ENCODE measurements around the gene INIP.
A peak's percentile ranks its signal among the peaks of the same experiment; 100 is the strongest.

The INIP gene

DNA sequence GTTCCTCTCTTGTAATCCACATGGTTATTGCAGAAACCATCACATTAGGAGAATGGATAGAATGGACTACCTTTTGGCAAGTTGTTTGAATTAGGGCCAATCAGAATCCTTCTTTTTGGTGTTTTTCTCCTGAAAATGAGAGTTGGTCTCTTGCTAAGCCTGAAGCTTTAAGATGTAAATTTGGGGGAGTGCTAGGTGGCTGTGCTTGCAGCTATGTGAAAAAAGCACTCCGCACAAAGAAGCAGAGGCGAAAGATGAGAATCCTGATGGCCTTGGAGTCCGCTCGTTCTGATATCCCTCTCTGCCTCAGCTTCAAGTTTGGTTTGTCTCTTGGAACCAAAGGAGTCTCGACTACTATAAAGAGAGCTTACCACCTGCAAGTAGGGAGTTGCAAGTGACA is 63.6 kb downstream of the INIP start:
- Histone ChIP-seq H3K36me3 (ENCODE audit: control insufficient read depth, insufficient read depth, low read length) (peaks cover 8% of the 10 kb centered on the region), H3K27ac (ENCODE audit: insufficient read depth, low read depth, low read length, poor library complexity, severe bottlenecking) (peak overlapping the region; percentile 21), H3K4me3 (ENCODE audit: insufficient read depth, low read depth, low read length) (no peak overlapping the region), H3K9me3 (ENCODE audit: control insufficient read depth, low read length) (no peaks in the 10 kb centered on the region), H3K27me3 (ENCODE audit: control insufficient read depth, insufficient read depth, low read length, poor library complexity, severe bottlenecking) (no peaks in the 10 kb centered on the region), H3K4me1 (ENCODE audit: control insufficient read depth, insufficient read depth, low read length) (peaks cover 7% of the 10 kb centered on the region)
- WGBS, 2 experiments = 43 to 56% methylated on average over 4 to 5 of the region's 5 CpGs

DNA sequence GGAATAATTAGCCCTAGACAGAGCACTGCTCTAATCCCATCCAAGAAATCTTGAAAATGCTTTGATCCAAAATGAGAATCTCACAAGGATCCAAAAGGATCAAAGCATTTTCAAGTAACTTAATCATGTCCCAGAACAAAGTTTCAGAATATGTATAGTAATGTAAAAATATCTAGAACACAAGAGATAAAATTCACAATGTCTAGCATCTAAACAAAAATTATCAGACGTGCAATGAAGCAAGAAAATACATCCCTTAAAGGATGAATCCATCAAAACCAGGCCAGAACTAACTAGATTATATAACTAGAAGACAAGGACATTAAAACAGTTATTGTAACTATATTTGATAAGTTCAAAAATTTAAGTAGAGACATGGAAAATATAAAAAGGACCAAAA is 69.3 kb downstream of the INIP start:
- Histone ChIP-seq H3K27ac (ENCODE audit: insufficient read depth, low read depth, low read length, poor library complexity, severe bottlenecking) (no peak overlapping the region), H3K36me3 (ENCODE audit: control insufficient read depth, insufficient read depth, low read length) (peaks cover 23% of the 10 kb centered on the region), H3K27me3 (ENCODE audit: control insufficient read depth, insufficient read depth, low read length, poor library complexity, severe bottlenecking) (no peaks in the 10 kb centered on the region), H3K9me3 (ENCODE audit: control insufficient read depth, low read length) (no peaks in the 10 kb centered on the region), H3K4me3 (ENCODE audit: insufficient read depth, low read depth, low read length) (no peak overlapping the region), H3K4me1 (ENCODE audit: control insufficient read depth, insufficient read depth, low read length) (peaks cover 7% of the 10 kb centered on the region)
- WGBS, 2 experiments = no CpG with 5 or more reads among the region's 1 CpG

DNA sequence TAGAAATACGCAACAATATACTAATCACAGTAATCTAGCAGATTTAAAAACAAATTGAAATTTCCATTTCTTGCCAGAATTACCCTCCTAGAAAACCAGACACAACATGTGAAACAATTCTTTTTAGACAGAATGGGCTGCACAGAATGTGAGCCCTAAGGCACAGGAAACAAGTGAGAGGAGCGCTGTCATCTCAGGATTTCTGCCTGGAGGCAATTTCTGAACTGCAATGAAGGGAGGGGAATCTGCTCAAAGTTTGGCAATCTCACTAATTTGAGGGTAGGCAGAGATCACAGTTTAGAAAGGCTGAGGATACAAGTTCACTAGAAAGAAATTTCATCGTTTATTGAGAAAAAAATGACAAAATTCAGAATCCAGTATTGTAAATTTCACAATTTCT is 70.3 kb downstream of the INIP start:
- no peaks in the 10 kb centered on the region for H3K9me3 ChIP-seq (ENCODE audit: control insufficient read depth, low read length)
- WGBS, 2 experiments = 91 to 96% methylated on average over 3 of the region's 3 CpGs
- peaks cover 23% of the 10 kb centered on the region for H3K36me3 ChIP-seq (ENCODE audit: control insufficient read depth, insufficient read depth, low read length)

DNA sequence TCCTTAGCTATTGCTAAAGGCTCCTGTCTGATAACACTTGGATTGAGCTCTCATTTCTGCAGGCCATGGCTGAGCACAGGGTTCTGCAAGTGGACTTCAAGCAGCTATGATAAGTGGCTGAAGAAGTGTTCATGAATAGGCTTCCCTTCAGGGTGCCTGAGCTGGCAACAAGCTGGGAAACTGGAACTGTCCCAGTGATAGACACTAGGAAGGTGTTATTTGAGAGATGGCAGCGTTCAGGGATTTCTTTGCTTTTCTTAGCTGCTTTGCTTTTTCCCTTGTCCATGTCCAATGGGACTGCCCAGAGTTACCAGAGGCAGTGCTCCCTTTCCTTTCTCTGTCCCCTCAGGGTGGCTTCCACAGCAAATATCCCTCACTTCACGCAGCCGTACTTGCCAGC is 75.8 kb downstream of the INIP start:
- H3K4me3 ChIP-seq (ENCODE audit: insufficient read depth, low read depth, low read length) = no peak overlapping the region
- peaks cover 16% of the 10 kb centered on the region for H3K36me3 ChIP-seq (ENCODE audit: control insufficient read depth, insufficient read depth, low read length)
- H3K9me3 ChIP-seq (ENCODE audit: control insufficient read depth, low read length) = peaks cover 6% of the 10 kb centered on the region
- 94 to 97% methylated on average over 3 of the region's 3 CpGs for WGBS, 2 experiments
- H3K27me3 ChIP-seq (ENCODE audit: control insufficient read depth, insufficient read depth, low read length, poor library complexity, severe bottlenecking) = no peaks in the 10 kb centered on the region
- no peak overlapping the region for H3K27ac ChIP-seq (ENCODE audit: insufficient read depth, low read depth, low read length, poor library complexity, severe bottlenecking)
- H3K4me1 ChIP-seq (ENCODE audit: control insufficient read depth, insufficient read depth, low read length) = no peaks in the 10 kb centered on the region

More for the DNA sequence above, 70.3 kb downstream of the INIP start:
- Histone ChIP-seq H3K27ac (ENCODE audit: insufficient read depth, low read depth, low read length, poor library complexity, severe bottlenecking) (no peak overlapping the region), H3K4me1 (ENCODE audit: control insufficient read depth, insufficient read depth, low read length) (no peaks in the 10 kb centered on the region), H3K27me3 (ENCODE audit: control insufficient read depth, insufficient read depth, low read length, poor library complexity, severe bottlenecking) (no peaks in the 10 kb centered on the region), H3K4me3 (ENCODE audit: insufficient read depth, low read depth, low read length) (no peak overlapping the region)

DNA sequence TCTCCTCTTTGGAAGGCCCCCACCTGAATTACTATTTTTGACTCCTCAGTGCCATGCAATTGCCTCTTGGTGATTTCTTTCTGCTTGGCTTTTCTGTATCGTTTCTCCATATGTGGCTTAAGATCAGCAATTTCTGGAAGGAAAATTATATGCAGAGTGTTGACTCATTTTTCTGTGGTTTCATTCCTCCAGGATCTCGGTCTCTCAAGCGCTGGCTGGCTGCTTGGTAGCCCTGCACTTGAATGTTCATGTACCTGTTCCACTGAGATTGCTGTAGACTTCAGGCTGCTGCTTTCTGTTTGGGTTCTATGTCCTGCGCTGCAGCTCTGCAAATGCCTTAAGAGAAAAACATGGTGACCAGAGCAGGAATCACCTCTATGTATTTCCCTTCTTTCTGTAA is 77.6 kb downstream of the INIP start:
- 95 to 98% methylated on average over 4 of the region's 4 CpGs for WGBS, 2 experiments
- H3K27me3 ChIP-seq (ENCODE audit: control insufficient read depth, insufficient read depth, low read length, poor library complexity, severe bottlenecking) = no peaks in the 10 kb centered on the region
- H3K4me1 ChIP-seq (ENCODE audit: control insufficient read depth, insufficient read depth, low read length) = no peaks in the 10 kb centered on the region
- H3K36me3 ChIP-seq (ENCODE audit: control insufficient read depth, insufficient read depth, low read length) = peaks cover 10% of the 10 kb centered on the region
- H3K4me3 ChIP-seq (ENCODE audit: insufficient read depth, low read depth, low read length) = no peak overlapping the region
- H3K9me3 ChIP-seq (ENCODE audit: control insufficient read depth, low read length) = peaks cover 6% of the 10 kb centered on the region
- H3K27ac ChIP-seq (ENCODE audit: insufficient read depth, low read depth, low read length, poor library complexity, severe bottlenecking) = no peak overlapping the region

Measured in ectodermal cell (in vitro differentiated cells).